ENCODE measurements around the gene CNOT4. TPM values are rescaled to one million over a fixed set of nuclear protein-coding genes. Genes with fewer than 3 reads are reported as not detected.

CNOT4 gene
- total and polyA plus RNA-seq, 2 of the 4 experiments (the other 2 are of a cell fraction) = 7.0 to 8.1 TPM

DNA sequence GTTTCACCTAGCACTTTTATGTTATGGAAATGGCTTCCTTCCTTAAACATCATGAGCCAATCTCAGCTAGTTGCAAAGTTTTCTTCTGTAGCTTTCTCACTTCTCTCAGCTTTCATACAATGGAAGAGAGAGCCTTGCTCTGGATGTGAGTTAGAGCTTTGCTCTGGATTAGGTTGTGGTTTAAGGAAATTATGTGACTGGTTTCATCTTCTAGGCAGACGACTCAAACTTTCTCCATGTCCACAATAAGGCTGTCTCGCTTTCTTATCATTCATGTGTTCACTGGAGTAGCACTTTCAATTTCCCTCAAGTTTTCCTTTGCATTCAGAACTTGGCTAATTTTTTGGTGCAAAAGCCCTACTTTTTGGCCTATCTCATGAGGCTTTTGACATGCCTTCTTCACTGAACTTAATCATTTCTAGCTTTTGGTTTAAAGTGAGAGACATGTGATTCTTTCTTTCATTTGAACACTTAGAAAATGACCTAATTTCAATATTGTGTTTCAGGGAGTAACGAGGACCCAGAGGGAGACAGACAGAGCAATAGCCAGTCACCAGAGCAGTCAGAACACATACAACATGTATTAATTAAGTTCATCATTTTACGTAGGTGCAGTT lies 49.8 kb downstream of the CNOT4 start:
- Histone ChIP-seq H3K18ac (ENCODE audit: low read depth, low read length) (no peak overlapping the region), H2AK5ac (ENCODE audit: low read depth, low read length) (no peak overlapping the region), H2BK15ac (ENCODE audit: low read depth, low read length) (no peak overlapping the region), H3K4me2 (ENCODE audit: low read depth, low read length) (no peak overlapping the region), H2BK5ac (ENCODE audit: low read depth, low read length, poor library complexity, severe bottlenecking) (no peak overlapping the region), H3K4me1 (ENCODE audit: control insufficient read depth, insufficient read depth, low read length) (no peaks in the 10 kb centered on the region), H3K14ac (replicated peaks; ENCODE audit: low read depth, low read length) (no peak overlapping the region), H3K79me1 (ENCODE audit: low read depth in 1 of 2, low read length in 2 of 2) (peaks cover 18 to 50% of the 10 kb centered on the region in 2 experiments), H3K23ac (ENCODE audit: low read depth, low read length) (no peak overlapping the region), H2BK120ac (ENCODE audit: low read depth, low read length) (no peak overlapping the region), H3K4me3 (ENCODE audit: insufficient read depth, low read depth, low read length) (no peak overlapping the region), H4K91ac (ENCODE audit: insufficient read depth, low read depth, low read length) (no peak overlapping the region), H3K9ac (ENCODE audit: low read depth, low read length) (no peak overlapping the region), H3K4ac (ENCODE audit: low read depth, low read length) (no peak overlapping the region), H4K20me1 (ENCODE audit: insufficient read depth, low read length) (peaks cover 36% of the 10 kb centered on the region), H3K9me1 (ENCODE audit: insufficient read depth, low read length) (no peaks in the 10 kb centered on the region), H2AK9ac (replicated peaks; ENCODE audit: low read depth, low read length, poor library complexity) (no peak overlapping the region), H4K8ac (ENCODE audit: low read depth in 2 of 2, low read length in 2 of 2) (no peak overlapping the region), H2BK20ac (ENCODE audit: low read depth, low read length) (no peak overlapping the region), H4K5ac (ENCODE audit: low read depth, low read length) (no peak overlapping the region), H3K27me3 (ENCODE audit: control insufficient read depth, insufficient read depth, low read length) (no peaks in the 10 kb centered on the region), H3K9me3 (ENCODE audit: control insufficient read depth, insufficient read depth, low read length) (no peaks in the 10 kb centered on the region), H2AFZ (replicated peaks; ENCODE audit: low read length, poor library complexity) (no peak overlapping the region), H3K27ac (ENCODE audit: insufficient read depth, low read length) (no peak overlapping the region), H3K56ac (ENCODE audit: extremely low read depth, insufficient read depth, low read length) (no peak overlapping the region), H3K36me3 (ENCODE audit: control insufficient read depth, insufficient read depth, low read length) (no peaks in the 10 kb centered on the region)
- DNase-seq (no peak), ATAC-seq (ENCODE audit: low read depth) (no peak)
- TF ChIP-seq MAFK (IDR thresholded peaks at IDR 0.05; ENCODE audit: low read depth, low read length) (no peak), CHD1 (IDR thresholded peaks at IDR 0.05; ENCODE audit: low read depth, low read length) (no peak), BHLHE40 (IDR thresholded peaks at IDR 0.05; ENCODE audit: low read depth, low read length) (no peak), MAZ (IDR thresholded peaks at IDR 0.05; ENCODE audit: borderline replicate concordance, low read depth, low read length) (no peak)
- intact Hi-C loops (cut with micrococcal nuclease) = no loop called here
- dilution Hi-C loops (cut with HindIII; ENCODE audit: low sequenced_read_pairs, unreplicated experiment) = no loop called here
- ChIA-PET POLR2A (ENCODE audit: unreplicated experiment) (no interaction called here), CTCF (no interaction called here)
- no TSS peak for BruUV-seq (replicated peaks)
- no CpG with 5 or more reads among the region's 4 CpGs for WGBS, 2 experiments (ENCODE audit: extremely low coverage in 2 of 2, insufficient read length in 1 of 2)
- in situ Hi-C loops (cut with MboI; ENCODE audit: low sequenced_read_pairs) = no loop called here

Measured in IMR-90 (cell line).